ENCODE data around the gene SDK1. TPM values are rescaled to one million over a fixed set of nuclear protein-coding genes. Genes with fewer than 3 reads are reported as not detected.

SDK1 gene
- total RNA-seq, 1 experiment from 2014 or later = 9.3 TPM

GRCh38 chr7:4149236-4149635 lies 848.2 kb downstream of the SDK1 start (continued):
- TF ChIP-seq ARID4B (CRISPR knock-in tag; IDR thresholded peaks at IDR 0.05; ENCODE audit: borderline replicate concordance) (no peak), ZNF317 (CRISPR knock-in tag; IDR thresholded peaks at IDR 0.05; ENCODE audit: borderline replicate concordance, low read depth) (no peak)

DNA sequence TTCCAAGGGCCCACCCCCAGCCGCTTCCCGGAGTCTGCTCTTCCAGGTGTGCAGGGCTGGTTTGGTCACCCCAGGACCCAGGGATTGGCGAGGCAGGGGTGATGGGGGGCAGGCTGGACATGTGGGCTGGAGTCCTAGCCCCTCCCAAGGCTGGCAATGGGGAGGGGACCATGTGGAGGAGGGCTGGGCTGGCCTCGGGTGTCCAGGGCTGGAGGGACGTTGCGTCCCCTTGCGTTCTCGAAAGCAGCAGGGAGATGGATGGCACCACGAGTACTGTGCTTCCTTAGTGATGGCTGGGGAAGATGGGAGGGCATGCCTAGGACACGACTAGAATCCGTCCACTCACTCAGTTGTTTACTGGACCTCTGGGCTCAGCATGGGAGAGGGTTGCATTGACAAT lies 848.6 kb downstream of the SDK1 start:
- ChIA-PET CTCF (no interaction called here), POLR2A (no interaction called here)
- DNase-seq (ENCODE audit: low spot score) (no peak), ATAC-seq (no peak)
- H3K4me1 Mint-ChIP-seq = peaks cover 7% of the 10 kb centered on the region
- H3K27me3 Mint-ChIP-seq (ENCODE audit: low read depth) = no peaks in the 10 kb centered on the region; the same call in 1 of the 2 replicates
- H3K4me3 Mint-ChIP-seq = no peak overlapping the region
- no peaks in the 10 kb centered on the region; the same call in 1 of the 2 replicates for H3K36me3 Mint-ChIP-seq
- peaks cover 3% of the 10 kb centered on the region; the same call in 1 of the 2 replicates for H3K9me3 Mint-ChIP-seq
- H3K27ac Mint-ChIP-seq = no peak overlapping the region
- TF ChIP-seq AR (CRISPR knock-in tag; IDR thresholded peaks at IDR 0.05) (no peak), NR3C1 (CRISPR knock-in tag; conservative IDR thresholded peaks at IDR 0.05; ENCODE audit: low read depth) (no peak), NR2C2 (CRISPR knock-in tag; IDR thresholded peaks at IDR 0.05) (no peak), ZNF423 (CRISPR knock-in tag; IDR thresholded peaks at IDR 0.05) (no peak), CREM (CRISPR knock-in tag; IDR thresholded peaks at IDR 0.05) (no peak), GABPB1 (CRISPR knock-in tag; IDR thresholded peaks at IDR 0.05) (no peak), IRF1 (CRISPR knock-in tag; IDR thresholded peaks at IDR 0.05) (no peak), ZBTB21 (CRISPR knock-in tag; IDR thresholded peaks at IDR 0.05; ENCODE audit: borderline replicate concordance) (no peak), SMAD4 (CRISPR knock-in tag; IDR thresholded peaks at IDR 0.05) (no peak), FOXP4 (CRISPR knock-in tag; IDR thresholded peaks at IDR 0.05) (no peak), HMGA2 (CRISPR knock-in tag; IDR thresholded peaks at IDR 0.05) (no peak), PREB (CRISPR knock-in tag; IDR thresholded peaks at IDR 0.05; ENCODE audit: borderline replicate concordance) (no peak), ZNF121 (CRISPR knock-in tag; IDR thresholded peaks at IDR 0.05) (no peak), ZNF138 (CRISPR knock-in tag; conservative IDR thresholded peaks at IDR 0.05) (no peak), ZNF512 (CRISPR knock-in tag; IDR thresholded peaks at IDR 0.05; ENCODE audit: borderline replicate concordance) (no peak), MXD4 (CRISPR knock-in tag; IDR thresholded peaks at IDR 0.05; ENCODE audit: borderline replicate concordance) (no peak), NFYB (CRISPR knock-in tag; conservative IDR thresholded peaks at IDR 0.05; ENCODE audit: low read depth) (no peak)
- TF ChIP-seq, protein P1, sequence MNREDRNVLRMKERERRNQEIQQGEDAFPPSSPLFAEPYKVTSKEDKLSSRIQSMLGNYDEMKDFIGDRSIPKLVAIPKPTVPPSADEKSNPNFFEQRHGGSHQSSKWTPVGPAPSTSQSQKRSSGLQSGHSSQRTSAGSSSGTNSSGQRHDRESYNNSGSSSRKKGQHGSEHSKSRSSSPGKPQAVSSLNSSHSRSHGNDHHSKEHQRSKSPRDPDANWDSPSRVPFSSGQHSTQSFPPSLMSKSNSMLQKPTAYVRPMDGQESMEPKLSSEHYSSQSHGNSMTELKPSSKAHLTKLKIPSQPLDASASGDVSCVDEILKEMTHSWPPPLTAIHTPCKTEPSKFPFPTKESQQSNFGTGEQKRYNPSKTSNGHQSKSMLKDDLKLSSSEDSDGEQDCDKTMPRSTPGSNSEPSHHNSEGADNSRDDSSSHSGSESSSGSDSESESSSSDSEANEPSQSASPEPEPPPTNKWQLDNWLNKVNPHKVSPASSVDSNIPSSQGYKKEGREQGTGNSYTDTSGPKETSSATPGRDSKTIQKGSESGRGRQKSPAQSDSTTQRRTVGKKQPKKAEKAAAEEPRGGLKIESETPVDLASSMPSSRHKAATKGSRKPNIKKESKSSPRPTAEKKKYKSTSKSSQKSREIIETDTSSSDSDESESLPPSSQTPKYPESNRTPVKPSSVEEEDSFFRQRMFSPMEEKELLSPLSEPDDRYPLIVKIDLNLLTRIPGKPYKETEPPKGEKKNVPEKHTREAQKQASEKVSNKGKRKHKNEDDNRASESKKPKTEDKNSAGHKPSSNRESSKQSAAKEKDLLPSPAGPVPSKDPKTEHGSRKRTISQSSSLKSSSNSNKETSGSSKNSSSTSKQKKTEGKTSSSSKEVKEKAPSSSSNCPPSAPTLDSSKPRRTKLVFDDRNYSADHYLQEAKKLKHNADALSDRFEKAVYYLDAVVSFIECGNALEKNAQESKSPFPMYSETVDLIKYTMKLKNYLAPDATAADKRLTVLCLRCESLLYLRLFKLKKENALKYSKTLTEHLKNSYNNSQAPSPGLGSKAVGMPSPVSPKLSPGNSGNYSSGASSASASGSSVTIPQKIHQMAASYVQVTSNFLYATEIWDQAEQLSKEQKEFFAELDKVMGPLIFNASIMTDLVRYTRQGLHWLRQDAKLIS (CRISPR knock-in tag; IDR thresholded peaks at IDR 0.05; ENCODE audit: borderline replicate concordance) = no peak

Measured in WTC11 (cell line).